H9 (cell line): ENCODE results near the gene RAD1. TPM values are rescaled to one million over a fixed set of nuclear protein-coding genes. Genes with fewer than 3 reads are reported as not detected.

Experiments
- DNase-seq: peaks from one replicate; pipeline ENCODE4 v3.0.0-alpha.2; 2017
- H2AFZ ChIP-seq: one replicate; pipeline ENCODE4 v1.6.1; 2013; ENCODE audit warnings: mild to moderate bottlenecking, low read length, control low read depth, moderate library complexity
- H2AK5ac ChIP-seq: 2 replicates; pipeline ENCODE4 v1.6.1; 2013; ENCODE audit warnings: low read length, control low read depth, mixed read lengths; ENCODE audit not compliant: insufficient read length
- H2BK120ac ChIP-seq: one replicate; pipeline ENCODE4 v1.6.1; 2013; ENCODE audit warnings: low read depth, mild to moderate bottlenecking, low read length, control low read depth, inconsistent platforms; ENCODE audit not compliant: poor library complexity, severe bottlenecking
- H2BK12ac ChIP-seq: 2 replicates; pipeline ENCODE4 v1.6.1; 2013; ENCODE audit warnings: low read length, control low read depth, mixed read lengths, low read depth; ENCODE audit not compliant: insufficient read length
- H2BK15ac ChIP-seq: 2 replicates; pipeline ENCODE4 v1.6.1; 2013; ENCODE audit warnings: low read depth, low read length, control low read depth
- H2BK20ac ChIP-seq: one replicate; pipeline ENCODE4 v1.6.1; 2013; ENCODE audit warnings: low read depth, mild to moderate bottlenecking, low read length, control low read depth, inconsistent platforms; ENCODE audit not compliant: poor library complexity, severe bottlenecking
- H2BK5ac ChIP-seq: 2 replicates; pipeline ENCODE4 v1.6.1; 2013; ENCODE audit warnings: low read length, control low read depth, mixed read lengths; ENCODE audit not compliant: insufficient read length
- H3K14ac ChIP-seq: 2 replicates; pipeline ENCODE4 v1.6.1; 2013; ENCODE audit warnings: low read length, control low read depth; ENCODE audit not compliant: insufficient read depth
- H3K18ac ChIP-seq: 2 replicates; pipeline ENCODE4 v1.6.1; 2013; ENCODE audit warnings: low read depth, mild to moderate bottlenecking, mixed read lengths, low read length, control low read depth; ENCODE audit not compliant: insufficient read length
- H3K23ac ChIP-seq: 2 replicates; pipeline ENCODE4 v1.6.1; 2013; ENCODE audit warnings: low read length, control low read depth, mixed read lengths, low read depth; ENCODE audit not compliant: insufficient read length
- H3K23me2 ChIP-seq: 2 replicates; pipeline ENCODE4 v1.6.1; 2013; ENCODE audit warnings: low read depth, mild to moderate bottlenecking, mixed read lengths, low read length, control low read depth; ENCODE audit not compliant: insufficient read length, poor library complexity, severe bottlenecking
- H3K27ac ChIP-seq: 2 replicates; pipeline ENCODE4 v1.5.1; 2013; ENCODE audit warnings: low read length, control low read depth, mixed read lengths, low read depth; ENCODE audit not compliant: insufficient read length
- H3K27me3 ChIP-seq: 2 replicates; pipeline ENCODE4 v1.6.1; 2013; ENCODE audit warnings: low read length, control low read depth, inconsistent platforms; ENCODE audit not compliant: insufficient read depth
- H3K4ac ChIP-seq: 2 replicates; pipeline ENCODE4 v1.6.1; 2013; ENCODE audit warnings: low read depth, mild to moderate bottlenecking, control low read depth, inconsistent platforms, low read length, moderate library complexity
- H3K4me1 ChIP-seq: 2 replicates; pipeline ENCODE4 v1.6.1; 2013; ENCODE audit warnings: low read length, control low read depth, inconsistent platforms; ENCODE audit not compliant: insufficient read depth
- H3K4me2 ChIP-seq: 2 replicates; pipeline ENCODE4 v1.6.1; 2013; ENCODE audit warnings: low read length, control low read depth, mixed read lengths; ENCODE audit not compliant: insufficient read length, insufficient read depth
- H3K56ac ChIP-seq: 2 replicates; pipeline ENCODE4 v1.6.1; 2013; ENCODE audit warnings: low read depth, mild to moderate bottlenecking, mixed read lengths, low read length, control low read depth; ENCODE audit not compliant: insufficient read length
- H3K79me1 ChIP-seq: 2 replicates; pipeline ENCODE4 v1.6.1; 2013; ENCODE audit warnings: low read depth, mild to moderate bottlenecking, moderate library complexity, low read length, control low read depth, inconsistent platforms; ENCODE audit not compliant: insufficient read depth, poor library complexity, severe bottlenecking
- H3K79me2 ChIP-seq: 2 replicates; pipeline ENCODE4 v1.6.1; 2013; ENCODE audit warnings: low read length, control low read depth, inconsistent platforms; ENCODE audit not compliant: insufficient read depth
- H3K9ac ChIP-seq: 2 replicates; pipeline ENCODE4 v1.6.1; 2013; ENCODE audit warnings: low read length, control low read depth, mixed read lengths; ENCODE audit not compliant: insufficient read length; ENCODE audit errors: extremely low read depth
- H3K9me3 ChIP-seq: one replicate; pipeline ENCODE4 v1.6.1; 2013; ENCODE audit warnings: low read depth, low read length, inconsistent platforms; ENCODE audit not compliant: control insufficient read depth
- H3T11ph ChIP-seq: one replicate; pipeline ENCODE4 v1.6.1; 2013; ENCODE audit warnings: mild to moderate bottlenecking, low read length, control low read depth, inconsistent platforms
- H4K20me1 ChIP-seq: one replicate; pipeline ENCODE4 v1.6.1; 2013; ENCODE audit not compliant: control insufficient read depth, insufficient read length, insufficient read depth
- H4K5ac ChIP-seq: 2 replicates; pipeline ENCODE4 v1.6.1; 2013; ENCODE audit warnings: low read depth, mild to moderate bottlenecking, mixed read lengths, low read length, control low read depth; ENCODE audit not compliant: insufficient read length
- H4K8ac ChIP-seq: replicated peaks from 2 replicates; pipeline ENCODE4 v1.6.1; 2013; ENCODE audit warnings: low read length, control low read depth, mixed read lengths, low read depth; ENCODE audit not compliant: insufficient read length
- H4K91ac ChIP-seq: 2 replicates; pipeline ENCODE4 v1.6.1; 2013; ENCODE audit warnings: low read depth, mild to moderate bottlenecking, moderate library complexity, mixed read lengths, low read length, control low read depth; ENCODE audit not compliant: insufficient read length
- H3K27ac Mint-ChIP-seq, 3 experiments: 2 replicates in 2 of 3; 3 replicates in 1 of 3; pipeline ENCODE4 v1.8.0; 2020 to 2021; ENCODE audit warnings: mixed read lengths in 3 of 3, mild to moderate bottlenecking in 1 of 3, moderate library complexity in 1 of 3
- H3K27me3 Mint-ChIP-seq: 2 replicates; pipeline ENCODE4 v1.8.0; 2021; ENCODE audit warnings: low read depth, mild to moderate bottlenecking, moderate library complexity, mixed read lengths
- H3K36me3 Mint-ChIP-seq, 3 experiments: 2 replicates in 2 of 3; 3 replicates in 1 of 3; pipeline ENCODE4 v1.8.0; 2020 to 2021; ENCODE audit warnings: low read depth in 3 of 3, mixed read lengths in 3 of 3; ENCODE audit not compliant: insufficient read depth in 1 of 3
- H3K4me1 Mint-ChIP-seq, 2 experiments: 2 replicates each; pipeline ENCODE4 v1.8.0; 2020; ENCODE audit warnings: mixed read lengths in 2 of 2
- H3K4me3 Mint-ChIP-seq, 2 experiments: 2 replicates in 1 of 2; 3 replicates in 1 of 2; pipeline ENCODE4 v1.8.0; 2020 to 2021; ENCODE audit warnings: mild to moderate bottlenecking in 2 of 2, mixed read lengths in 2 of 2, moderate library complexity in 1 of 2
- H3K9me3 Mint-ChIP-seq, 2 experiments: 2 replicates in 1 of 2; 3 replicates in 1 of 2; pipeline ENCODE4 v1.8.0; 2020; ENCODE audit warnings: mild to moderate bottlenecking in 2 of 2, mixed read lengths in 2 of 2, moderate library complexity in 1 of 2
- CTCF ChIP-seq: fragments of 200-600 bp; sonication (generic); conservative IDR thresholded peaks from 3 replicates; pipeline ENCODE4 v1.8.0; 2021; ENCODE audit warnings: antibody characterized with exemption, mild to moderate bottlenecking
- WGBS: extraction: QIAGEN DNeasy Blood & Tissue Kit; methylation state at CpG from one replicate; pipeline ENCODE4 v1.1.7; 2013; ENCODE audit warnings: missing lambda C conversion rate, low lambda C conversion rate, mixed read lengths; ENCODE audit not compliant: insufficient read length; ENCODE audit errors: extremely low coverage; 5-methylcytosine and 5-hydroxymethylcytosine counted together
- total RNA-seq: library from RNA; stranded (reverse); gene quantifications from 2 replicates; pipeline ENCODE4 v1.2.1, GENCODE V29; 2021

RAD1 gene
- total RNA-seq, 1 experiment from 2014 or later, result 39.5 TPM

GRCh38 chr5:34868791-34869190 is 46.5 kb downstream of the RAD1 start:
- Histone ChIP-seq H3K4ac (no peak overlapping the region), H4K5ac (no peak overlapping the region), H3K79me1 (no peaks in the 10 kb centered on the region), H3K18ac (no peak overlapping the region), H3K23ac (no peak overlapping the region), H3K79me2 (no peaks in the 10 kb centered on the region), H2BK5ac (no peak overlapping the region), H3K56ac (no peak overlapping the region), H3K4me1 (no peaks in the 10 kb centered on the region; the same call in 1 of the 2 replicates), H3K4me2 (no peak overlapping the region), H2BK12ac (no peak overlapping the region), H3K14ac (no peak overlapping the region), H2BK120ac (no peak overlapping the region), H2AFZ (no peak overlapping the region), H2BK20ac (no peak overlapping the region), H3K9me3 (no peaks in the 10 kb centered on the region), H4K91ac (no peak overlapping the region), H3K27me3 (no peaks in the 10 kb centered on the region), H2AK5ac (no peak overlapping the region), H4K20me1 (no peaks in the 10 kb centered on the region), H3K23me2 (no peaks in the 10 kb centered on the region), H4K8ac (no peak overlapping the region), H3K27ac (no peak overlapping the region), H3T11ph (no peak overlapping the region), H2BK15ac (no peak overlapping the region), H3K9ac (no peak overlapping the region)
- Mint-ChIP-seq H3K27ac (no peak overlapping the region), H3K36me3 (no peaks in the 10 kb centered on the region), H3K4me3 (no peak overlapping the region), H3K9me3 (no peaks in the 10 kb centered on the region), H3K4me1 (peaks cover 22% of the 10 kb centered on the region in 2 experiments), H3K27me3 (no peaks in the 10 kb centered on the region)
- no peak for TF ChIP-seq CTCF
- DNase-seq, result no peak
- WGBS, result no CpG with 5 or more reads among the region's 1 CpG
